ENCODE data around the gene LPP. TPM values are rescaled to one million over a fixed set of nuclear protein-coding genes. Genes with fewer than 3 reads are reported as not detected.

The LPP gene
- total RNA-seq, 1 donor from 2014 or later, result 1,791 TPM

DNA sequence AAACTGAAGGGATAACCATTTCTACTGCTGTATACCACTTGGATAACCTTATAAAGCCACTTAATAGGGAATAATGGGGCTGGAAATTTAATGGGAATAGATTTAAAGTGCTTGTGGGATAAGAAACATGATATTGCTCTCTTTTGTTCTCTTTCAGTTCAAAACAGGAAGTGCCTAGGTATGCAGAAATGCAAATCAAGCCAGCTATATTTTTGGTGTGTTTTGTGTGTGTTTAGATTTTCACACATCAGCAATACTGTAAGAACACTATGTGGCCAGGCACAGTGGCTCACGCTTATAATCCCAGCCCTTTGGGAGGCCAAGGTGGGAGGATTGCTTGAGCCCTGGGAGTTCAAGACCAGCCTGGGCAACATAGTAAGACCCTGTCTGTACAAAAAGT, 575.5 kb downstream of the LPP start:
- Histone ChIP-seq H3K27me3 (no peaks in the 10 kb centered on the region), H3K4me1 (peaks cover 0 to 7% of the 10 kb centered on the region in 2 donors), H3K27ac (no peak overlapping the region), H3K9me3 (no peaks in the 10 kb centered on the region), H3K36me3 (peaks cover 0 to 3% of the 10 kb centered on the region in 2 donors), H3K4me3 (no peak overlapping the region)
- intact Hi-C loops (cut with DNase I), result no loop called here
- DNase-seq (ENCODE audit: low spot score in 2 of 2), result no peak
- TF ChIP-seq, protein P1, sequence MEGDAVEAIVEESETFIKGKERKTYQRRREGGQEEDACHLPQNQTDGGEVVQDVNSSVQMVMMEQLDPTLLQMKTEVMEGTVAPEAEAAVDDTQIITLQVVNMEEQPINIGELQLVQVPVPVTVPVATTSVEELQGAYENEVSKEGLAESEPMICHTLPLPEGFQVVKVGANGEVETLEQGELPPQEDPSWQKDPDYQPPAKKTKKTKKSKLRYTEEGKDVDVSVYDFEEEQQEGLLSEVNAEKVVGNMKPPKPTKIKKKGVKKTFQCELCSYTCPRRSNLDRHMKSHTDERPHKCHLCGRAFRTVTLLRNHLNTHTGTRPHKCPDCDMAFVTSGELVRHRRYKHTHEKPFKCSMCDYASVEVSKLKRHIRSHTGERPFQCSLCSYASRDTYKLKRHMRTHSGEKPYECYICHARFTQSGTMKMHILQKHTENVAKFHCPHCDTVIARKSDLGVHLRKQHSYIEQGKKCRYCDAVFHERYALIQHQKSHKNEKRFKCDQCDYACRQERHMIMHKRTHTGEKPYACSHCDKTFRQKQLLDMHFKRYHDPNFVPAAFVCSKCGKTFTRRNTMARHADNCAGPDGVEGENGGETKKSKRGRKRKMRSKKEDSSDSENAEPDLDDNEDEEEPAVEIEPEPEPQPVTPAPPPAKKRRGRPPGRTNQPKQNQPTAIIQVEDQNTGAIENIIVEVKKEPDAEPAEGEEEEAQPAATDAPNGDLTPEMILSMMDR (IDR thresholded peaks at IDR 0.05), result no peak

DNA sequence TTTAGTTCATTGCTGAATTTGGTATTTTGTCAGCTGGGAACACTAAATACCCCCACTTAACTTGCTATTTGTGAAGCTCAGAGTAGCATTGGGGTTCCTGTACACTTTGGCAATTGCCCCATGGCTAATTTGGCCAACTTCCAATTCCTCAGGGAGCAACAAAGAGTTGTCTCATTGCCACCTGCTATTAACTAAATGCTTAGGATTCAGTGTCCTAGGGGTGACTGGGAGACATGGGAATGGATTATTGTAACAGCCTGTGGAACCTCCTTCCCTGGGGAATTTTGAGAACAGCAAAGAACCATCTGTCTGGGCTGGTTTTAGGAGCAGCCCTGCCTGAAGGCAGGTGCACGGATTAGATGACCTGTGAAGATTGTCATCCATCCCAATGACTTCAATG, 580.4 kb downstream of the LPP start:
- no peak overlapping the region for H3K4me3 ChIP-seq
- no peaks in the 10 kb centered on the region for H3K4me1 ChIP-seq
- H3K36me3 ChIP-seq, result no peaks in the 10 kb centered on the region
- no peak overlapping the region for H3K27ac ChIP-seq
- no peaks in the 10 kb centered on the region for H3K27me3 ChIP-seq
- TF ChIP-seq, protein P1 (IDR thresholded peaks at IDR 0.05), result no peak
- intact Hi-C loops (cut with DNase I), result no loop called here
- no peak for DNase-seq (ENCODE audit: low spot score in 2 of 2)
- H3K9me3 ChIP-seq, result no peaks in the 10 kb centered on the region

DNA sequence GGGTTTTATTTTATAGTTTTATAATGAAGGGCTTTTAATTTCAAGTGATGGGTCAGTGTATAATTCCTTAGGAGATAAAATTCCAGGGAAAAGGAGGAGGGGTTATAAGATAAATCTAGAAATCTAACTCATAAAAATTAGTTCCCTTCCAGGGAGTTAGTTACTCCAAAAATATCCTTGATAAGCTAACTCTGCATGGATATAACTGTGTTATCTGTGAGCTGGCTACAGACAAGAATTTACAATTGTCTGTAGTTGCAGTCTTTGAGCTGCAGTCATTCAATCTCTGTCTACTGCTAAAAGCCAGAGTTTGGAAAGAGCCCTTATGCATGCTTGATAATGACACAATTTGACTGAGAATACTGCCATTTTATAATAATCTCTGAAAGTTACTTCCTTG, 585.6 kb downstream of the LPP start:
- Histone ChIP-seq H3K4me3 (no peak overlapping the region), H3K27me3 (no peaks in the 10 kb centered on the region), H3K4me1 (no peaks in the 10 kb centered on the region), H3K27ac (no peak overlapping the region), H3K36me3 (no peaks in the 10 kb centered on the region), H3K9me3 (no peaks in the 10 kb centered on the region)
- DNase-seq (ENCODE audit: low spot score in 2 of 2), result no peak
- TF ChIP-seq, protein P1 (IDR thresholded peaks at IDR 0.05), result no peak
- intact Hi-C loops (cut with DNase I), result no loop called here

DNA sequence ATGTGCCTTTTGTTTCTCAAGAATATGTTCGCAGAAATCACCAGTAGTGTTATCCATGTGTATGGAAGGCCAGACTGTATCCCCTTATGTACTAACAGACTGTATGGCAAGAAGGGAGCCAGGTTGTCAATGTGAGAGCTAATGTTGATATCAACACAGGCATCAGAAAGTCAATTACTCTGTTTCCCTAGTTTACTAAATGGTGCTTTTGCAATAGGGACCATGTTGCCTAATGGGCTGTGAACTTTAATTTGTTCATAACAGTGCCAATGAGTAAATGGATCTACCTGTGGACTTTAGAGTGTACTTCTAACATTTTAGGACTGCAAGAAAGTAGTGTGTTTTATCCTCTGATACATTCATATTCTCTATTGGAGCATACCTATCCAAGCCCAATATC, 586.1 kb downstream of the LPP start:
- TF ChIP-seq, protein P1 (IDR thresholded peaks at IDR 0.05), result no peak
- Histone ChIP-seq H3K4me1 (no peaks in the 10 kb centered on the region), H3K4me3 (no peak overlapping the region), H3K27ac (no peak overlapping the region), H3K9me3 (no peaks in the 10 kb centered on the region), H3K36me3 (no peaks in the 10 kb centered on the region), H3K27me3 (no peaks in the 10 kb centered on the region)
- intact Hi-C loops (cut with DNase I), result no loop called here
- DNase-seq (ENCODE audit: low spot score in 2 of 2), result no peak

DNA sequence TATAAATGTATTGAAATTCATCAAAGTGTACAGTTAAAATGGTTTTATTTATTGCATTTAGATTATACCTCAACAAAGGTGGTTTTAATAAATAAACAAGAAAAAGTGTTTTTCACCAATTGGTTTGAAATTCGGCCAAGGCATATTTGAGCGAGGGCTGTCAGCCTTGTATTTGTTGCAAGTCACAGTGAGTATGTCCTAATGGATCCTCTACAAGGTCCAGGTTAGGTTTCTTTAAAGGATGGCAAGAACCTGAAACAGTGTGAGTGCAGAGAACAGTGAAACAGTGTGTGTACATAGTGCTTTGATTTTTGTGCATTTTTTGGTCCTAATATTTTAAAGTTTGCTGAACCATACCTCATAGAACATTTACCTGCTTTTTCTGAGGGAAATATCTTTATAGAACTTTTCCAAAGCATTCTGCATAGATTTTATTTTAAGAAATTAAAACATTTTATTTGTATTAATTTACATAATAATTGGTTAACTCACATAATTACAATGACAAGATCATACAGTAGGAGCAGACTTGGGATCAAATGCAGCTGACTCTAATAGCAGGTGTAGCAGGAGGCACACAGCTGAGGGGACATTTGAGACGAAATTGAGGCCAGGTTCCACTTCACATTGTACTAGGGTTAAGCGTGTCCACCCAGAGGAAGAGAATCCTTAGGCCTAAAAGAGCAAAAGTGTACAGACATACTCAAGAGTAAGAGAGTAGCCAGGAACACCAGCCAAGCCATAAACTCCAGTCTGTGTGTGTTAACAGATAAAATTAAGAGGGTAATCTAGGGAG, 589.0 kb downstream of the LPP start:
- Histone ChIP-seq H3K27ac (no peak overlapping the region), H3K27me3 (no peaks in the 10 kb centered on the region), H3K4me3 (no peak overlapping the region), H3K4me1 (no peaks in the 10 kb centered on the region), H3K9me3 (no peaks in the 10 kb centered on the region), H3K36me3 (no peaks in the 10 kb centered on the region)
- TF ChIP-seq, protein P1 (IDR thresholded peaks at IDR 0.05), result no peak
- no peak for DNase-seq (ENCODE audit: low spot score in 2 of 2)
- intact Hi-C loops (cut with DNase I), result no loop called here
